GM21717 (cell line): ENCODE measurements around the gene TACC2.
"Not testable (repeated sequence)": the region's sequence is repeated elsewhere in the genome, so short reads cannot be mapped to it uniquely, and the experiment has no call there.

ENCODE experiments used
- ATAC-seq: cut with Tn5 transposase; IDR thresholded peaks from one replicate; pipeline ENCODE4 v1.9.1; 2021; ENCODE audit warnings: mild to moderate bottlenecking, moderate library complexity; ENCODE audit not compliant: unreplicated experiment

The TACC2 gene

GRCh38 chr10:122057841-122058413, 69.0 kb downstream of the TACC2 start:
- no peak for ATAC-seq

DNA sequence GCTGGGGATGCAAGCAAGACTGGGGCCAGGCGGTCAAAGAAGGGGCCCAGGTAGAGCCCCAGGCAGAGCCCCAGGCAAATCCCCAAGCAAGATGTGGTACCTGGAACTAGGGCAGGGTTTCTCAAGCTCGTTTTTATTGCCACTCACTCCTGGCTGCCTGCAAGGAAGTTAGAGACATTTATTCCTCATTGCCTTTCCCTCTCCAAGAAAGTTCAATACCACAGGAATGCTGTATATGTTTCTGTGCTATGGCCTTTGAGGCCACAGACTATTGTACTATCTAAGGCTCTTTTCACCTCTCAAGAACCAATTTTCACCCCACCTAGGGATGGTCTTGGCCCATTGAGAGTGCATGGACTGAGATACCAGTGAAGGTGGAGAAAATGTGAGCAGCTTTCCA, 71.3 kb downstream of the TACC2 start:
- no peak for ATAC-seq

DNA sequence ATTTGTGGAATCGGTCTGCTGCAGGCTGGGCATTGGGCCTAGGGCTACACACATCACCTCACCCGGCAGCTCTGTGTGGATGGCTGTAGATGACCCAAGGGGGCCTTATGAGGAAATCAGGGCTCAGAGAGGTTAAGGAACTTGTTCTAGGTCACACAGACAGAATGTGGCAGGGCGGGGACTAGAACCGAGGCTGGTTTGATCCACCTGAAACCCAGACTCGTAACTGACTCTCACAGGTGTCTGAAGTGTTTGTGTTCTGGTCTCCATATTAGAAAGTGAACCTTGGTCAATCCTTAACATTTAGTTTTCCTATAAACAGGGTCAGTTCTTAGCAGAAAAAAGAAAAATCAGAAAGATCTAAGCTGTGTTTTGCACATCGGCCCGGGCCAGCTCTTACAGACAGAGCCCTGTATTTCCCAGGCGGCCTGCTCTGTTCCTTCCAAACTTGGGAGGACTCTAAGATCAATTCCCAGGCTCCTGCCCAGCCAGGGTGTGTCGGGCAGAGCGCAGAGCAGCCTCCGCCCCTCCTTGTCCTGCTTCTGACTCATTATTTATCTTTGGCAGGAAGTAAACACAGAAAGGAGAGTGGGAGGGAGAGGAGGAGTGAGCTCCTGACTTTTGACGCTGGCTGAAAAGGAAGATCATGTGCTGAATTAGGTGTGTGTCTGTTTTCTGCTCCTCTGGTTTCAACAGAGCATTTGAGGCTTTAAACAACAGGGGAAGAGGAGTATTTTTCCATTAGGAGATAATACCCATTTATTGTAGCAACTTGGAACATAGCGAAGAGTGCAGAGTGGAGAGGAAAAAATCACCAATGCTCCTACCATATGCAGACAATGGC, 74.1 kb downstream of the TACC2 start:
- no peak for ATAC-seq

- ATAC-seq, result not testable (repeated sequence)
Observed at GRCh38 chr10:122066337-122066939, 77.5 kb downstream of the TACC2 start.

DNA sequence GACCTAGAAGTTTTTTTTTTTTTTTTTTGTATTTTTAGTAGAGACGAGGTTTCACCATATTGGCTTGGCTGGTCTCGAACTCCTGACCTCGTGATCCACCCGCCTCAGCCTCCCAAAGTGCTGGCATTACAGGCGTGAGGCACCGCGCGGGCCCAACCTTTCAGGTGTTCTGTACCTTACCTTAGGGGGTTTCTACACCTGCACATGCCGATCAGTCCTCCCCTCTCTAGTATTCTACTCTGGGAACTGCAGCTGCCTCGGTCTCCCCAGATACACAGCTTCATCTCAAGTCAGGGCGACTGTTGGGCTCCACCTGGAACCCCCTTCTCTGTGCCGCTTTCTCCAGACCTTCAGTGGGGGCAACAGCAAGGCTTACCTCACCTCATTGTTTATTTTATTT, 79.9 kb downstream of the TACC2 start:
- no peak for ATAC-seq

GRCh38 chr10:122072491-122072890, 83.5 kb downstream of the TACC2 start:
- ATAC-seq, result no peak

DNA sequence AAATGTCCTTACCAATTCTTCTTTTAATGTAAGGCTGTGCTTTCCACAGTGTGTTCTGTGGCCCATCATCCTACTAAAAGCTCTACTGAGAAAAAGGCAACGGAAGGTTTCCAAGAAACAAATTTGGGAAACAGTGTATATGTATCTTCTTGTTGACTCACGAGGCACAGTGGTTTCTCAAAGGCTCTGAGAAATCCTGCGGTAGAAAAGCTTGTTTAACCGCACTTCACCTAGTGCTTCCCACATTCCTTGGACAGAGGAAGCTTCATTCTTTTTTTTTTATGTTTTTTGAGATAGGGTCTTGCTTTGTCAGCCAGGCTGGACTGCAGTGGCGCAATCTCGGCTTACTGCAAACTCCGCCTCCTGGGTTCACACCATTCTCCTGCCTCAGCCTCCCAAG, 84.5 kb downstream of the TACC2 start:
- ATAC-seq, result no peak

- ATAC-seq, result no peak
Observed at GRCh38 chr10:122075171-122075570, 86.2 kb downstream of the TACC2 start.

- not testable (repeated sequence) for ATAC-seq
Observed at GRCh38 chr10:122075876-122076275, 86.9 kb downstream of the TACC2 start.

GRCh38 chr10:122077311-122077875, 88.4 kb downstream of the TACC2 start:
- ATAC-seq, result no peak

DNA sequence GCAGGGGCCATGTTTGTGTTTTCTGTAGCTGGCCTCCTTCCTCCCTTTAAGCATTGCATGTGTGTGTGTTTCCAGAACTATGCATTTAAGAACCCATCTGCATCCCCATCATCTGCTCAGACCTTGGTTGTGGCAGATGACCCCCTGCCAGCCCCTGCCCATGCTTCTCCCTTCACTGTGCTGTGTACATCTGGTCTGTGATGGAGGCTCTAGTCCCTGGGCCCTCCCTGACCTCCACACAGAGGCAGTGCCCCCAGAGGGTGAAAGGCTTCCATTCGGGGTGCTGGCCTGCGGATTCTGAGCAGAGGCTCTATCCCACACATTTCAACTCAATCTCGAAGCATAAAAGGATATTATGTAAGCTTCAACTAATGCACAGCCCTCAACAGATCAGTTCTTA, 89.4 kb downstream of the TACC2 start:
- ATAC-seq, result no peak

GRCh38 chr10:122078965-122079795, 90.2 kb downstream of the TACC2 start:
- no peak for ATAC-seq

DNA sequence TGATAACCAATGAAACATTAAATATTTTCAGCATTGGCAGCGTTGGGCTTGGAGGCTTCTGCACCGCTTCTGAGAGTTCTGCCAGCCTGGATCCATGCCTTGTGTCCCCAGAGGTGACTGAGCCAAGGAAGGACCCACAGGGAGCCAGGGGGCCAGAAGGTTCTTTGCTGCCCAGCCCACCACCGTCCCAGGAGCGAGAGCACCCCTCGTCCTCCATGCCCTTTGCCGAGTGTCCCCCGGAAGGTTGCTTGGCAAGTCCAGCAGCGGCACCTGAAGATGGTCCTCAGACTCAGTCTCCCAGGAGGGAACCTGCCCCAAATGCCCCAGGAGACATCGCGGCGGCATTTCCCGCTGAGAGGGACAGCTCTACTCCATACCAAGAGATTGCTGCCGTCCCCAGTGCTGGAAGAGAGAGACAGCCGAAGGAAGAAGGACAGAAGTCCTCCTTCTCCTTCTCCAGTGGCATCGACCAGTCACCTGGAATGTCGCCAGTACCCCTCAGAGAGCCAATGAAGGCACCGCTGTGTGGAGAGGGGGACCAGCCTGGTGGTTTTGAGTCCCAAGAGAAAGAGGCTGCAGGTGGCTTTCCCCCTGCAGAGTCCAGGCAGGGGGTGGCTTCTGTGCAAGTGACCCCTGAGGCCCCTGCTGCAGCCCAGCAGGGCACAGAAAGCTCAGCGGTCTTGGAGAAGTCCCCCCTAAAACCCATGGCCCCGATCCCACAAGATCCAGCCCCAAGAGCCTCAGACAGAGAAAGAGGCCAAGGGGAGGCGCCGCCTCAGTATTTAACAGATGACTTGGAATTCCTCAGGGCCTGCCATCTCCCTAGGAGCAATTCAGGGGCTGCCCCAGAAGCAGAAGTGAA, 93.9 kb downstream of the TACC2 start:
- no peak for ATAC-seq

DNA sequence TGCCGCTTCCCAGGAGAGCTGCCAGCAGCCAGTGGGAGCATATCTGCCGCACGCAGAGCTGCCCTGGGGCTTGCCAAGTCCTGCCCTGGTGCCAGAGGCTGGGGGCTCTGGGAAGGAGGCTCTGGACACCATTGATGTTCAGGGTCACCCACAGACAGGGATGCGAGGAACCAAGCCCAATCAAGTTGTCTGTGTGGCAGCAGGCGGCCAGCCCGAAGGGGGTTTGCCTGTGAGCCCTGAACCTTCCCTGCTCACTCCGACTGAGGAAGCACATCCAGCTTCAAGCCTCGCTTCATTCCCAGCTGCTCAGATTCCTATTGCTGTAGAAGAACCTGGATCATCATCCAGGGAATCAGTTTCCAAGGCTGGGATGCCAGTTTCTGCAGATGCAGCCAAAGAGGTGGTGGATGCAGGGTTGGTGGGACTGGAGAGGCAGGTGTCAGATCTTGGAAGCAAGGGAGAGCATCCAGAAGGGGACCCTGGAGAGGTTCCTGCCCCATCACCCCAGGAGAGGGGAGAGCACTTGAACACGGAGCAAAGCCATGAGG, 94.6 kb downstream of the TACC2 start:
- ATAC-seq, result no peak

GRCh38 chr10:122084286-122085041, 95.5 kb downstream of the TACC2 start:
- no peak for ATAC-seq

- no peak for ATAC-seq
Observed at GRCh38 chr10:122085423-122085911, 96.5 kb downstream of the TACC2 start.

DNA sequence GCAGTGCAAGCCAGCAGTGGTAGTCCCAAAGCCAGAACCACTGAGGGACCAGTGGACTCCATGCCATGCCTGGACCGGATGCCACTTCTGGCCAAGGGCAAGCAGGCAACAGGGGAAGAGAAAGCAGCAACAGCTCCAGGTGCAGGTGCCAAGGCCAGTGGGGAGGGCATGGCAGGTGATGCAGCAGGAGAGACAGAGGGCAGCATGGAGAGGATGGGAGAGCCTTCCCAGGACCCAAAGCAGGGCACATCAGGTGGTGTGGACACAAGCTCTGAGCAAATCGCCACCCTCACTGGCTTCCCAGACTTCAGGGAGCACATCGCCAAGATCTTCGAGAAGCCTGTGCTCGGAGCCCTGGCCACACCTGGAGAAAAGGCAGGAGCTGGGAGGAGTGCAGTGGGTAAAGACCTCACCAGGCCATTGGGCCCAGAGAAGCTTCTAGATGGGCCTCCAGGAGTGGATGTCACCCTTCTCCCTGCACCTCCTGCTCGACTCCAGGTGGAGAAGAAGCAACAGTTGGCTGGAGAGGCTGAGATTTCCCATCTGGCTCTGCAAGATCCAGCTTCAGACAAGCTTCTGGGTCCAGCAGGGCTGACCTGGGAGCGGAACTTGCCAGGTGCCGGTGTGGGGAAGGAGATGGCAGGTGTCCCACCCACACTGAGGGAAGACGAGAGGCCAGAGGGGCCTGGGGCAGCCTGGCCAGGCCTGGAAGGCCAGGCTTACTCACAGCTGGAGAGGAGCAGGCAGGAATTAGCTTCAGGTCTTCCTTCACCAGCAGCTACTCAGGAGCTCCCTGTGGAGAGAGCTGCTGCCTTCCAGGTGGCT, 97.7 kb downstream of the TACC2 start:
- no peak for ATAC-seq

DNA sequence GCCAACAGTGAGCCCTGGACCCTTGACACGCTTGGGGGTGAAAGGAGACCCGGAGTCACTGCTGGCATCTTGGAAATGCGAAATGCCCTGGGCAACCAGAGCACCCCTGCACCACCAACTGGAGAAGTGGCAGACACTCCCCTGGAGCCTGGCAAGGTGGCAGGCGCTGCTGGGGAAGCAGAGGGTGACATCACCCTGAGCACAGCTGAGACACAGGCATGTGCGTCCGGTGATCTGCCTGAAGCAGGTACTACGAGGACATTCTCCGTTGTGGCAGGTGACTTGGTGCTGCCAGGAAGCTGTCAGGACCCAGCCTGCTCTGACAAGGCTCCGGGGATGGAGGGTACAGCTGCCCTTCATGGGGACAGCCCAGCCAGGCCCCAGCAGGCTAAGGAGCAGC, 98.5 kb downstream of the TACC2 start:
- no peak for ATAC-seq
